Measurements from ENCODE around the gene PEX16.
"Not testable (repeated sequence)": the region's sequence is repeated elsewhere in the genome, so short reads cannot be mapped to it uniquely, and the experiment has no call there.

The PEX16 gene

GRCh38 chr11:45900916-45901617 lies 16.6 kb downstream of the PEX16 start:
- Histone ChIP-seq H3K27ac (replicated peaks) (no peak overlapping the region), H3K4me3 (replicated peaks; ENCODE audit: insufficient read depth, low read length) (no peak overlapping the region), H3K27me3 (ENCODE audit: insufficient read depth, poor library complexity, severe bottlenecking) (peaks cover 25% of the 10 kb centered on the region)
- TF ChIP-seq, protein P1, sequence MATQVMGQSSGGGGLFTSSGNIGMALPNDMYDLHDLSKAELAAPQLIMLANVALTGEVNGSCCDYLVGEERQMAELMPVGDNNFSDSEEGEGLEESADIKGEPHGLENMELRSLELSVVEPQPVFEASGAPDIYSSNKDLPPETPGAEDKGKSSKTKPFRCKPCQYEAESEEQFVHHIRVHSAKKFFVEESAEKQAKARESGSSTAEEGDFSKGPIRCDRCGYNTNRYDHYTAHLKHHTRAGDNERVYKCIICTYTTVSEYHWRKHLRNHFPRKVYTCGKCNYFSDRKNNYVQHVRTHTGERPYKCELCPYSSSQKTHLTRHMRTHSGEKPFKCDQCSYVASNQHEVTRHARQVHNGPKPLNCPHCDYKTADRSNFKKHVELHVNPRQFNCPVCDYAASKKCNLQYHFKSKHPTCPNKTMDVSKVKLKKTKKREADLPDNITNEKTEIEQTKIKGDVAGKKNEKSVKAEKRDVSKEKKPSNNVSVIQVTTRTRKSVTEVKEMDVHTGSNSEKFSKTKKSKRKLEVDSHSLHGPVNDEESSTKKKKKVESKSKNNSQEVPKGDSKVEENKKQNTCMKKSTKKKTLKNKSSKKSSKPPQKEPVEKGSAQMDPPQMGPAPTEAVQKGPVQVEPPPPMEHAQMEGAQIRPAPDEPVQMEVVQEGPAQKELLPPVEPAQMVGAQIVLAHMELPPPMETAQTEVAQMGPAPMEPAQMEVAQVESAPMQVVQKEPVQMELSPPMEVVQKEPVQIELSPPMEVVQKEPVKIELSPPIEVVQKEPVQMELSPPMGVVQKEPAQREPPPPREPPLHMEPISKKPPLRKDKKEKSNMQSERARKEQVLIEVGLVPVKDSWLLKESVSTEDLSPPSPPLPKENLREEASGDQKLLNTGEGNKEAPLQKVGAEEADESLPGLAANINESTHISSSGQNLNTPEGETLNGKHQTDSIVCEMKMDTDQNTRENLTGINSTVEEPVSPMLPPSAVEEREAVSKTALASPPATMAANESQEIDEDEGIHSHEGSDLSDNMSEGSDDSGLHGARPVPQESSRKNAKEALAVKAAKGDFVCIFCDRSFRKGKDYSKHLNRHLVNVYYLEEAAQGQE (IDR thresholded peaks at IDR 0.05; ENCODE audit: insufficient replicate concordance, low read depth) = no peak
- TF ChIP-seq SPI1 (IDR thresholded peaks at IDR 0.05; ENCODE audit: borderline replicate concordance, low read depth) (no peak), GABPA (IDR thresholded peaks at IDR 0.05; ENCODE audit: low read depth) (no peak), POLR2AphosphoS5 (IDR thresholded peaks at IDR 0.05; ENCODE audit: low read depth) (no peak), CTCF (IDR thresholded peaks at IDR 0.05; ENCODE audit: insufficient read depth, low read length) (no peak)
- no peak for DNase-seq (ENCODE audit: low read depth in 1 of 2, low spot score in 1 of 2)

DNA sequence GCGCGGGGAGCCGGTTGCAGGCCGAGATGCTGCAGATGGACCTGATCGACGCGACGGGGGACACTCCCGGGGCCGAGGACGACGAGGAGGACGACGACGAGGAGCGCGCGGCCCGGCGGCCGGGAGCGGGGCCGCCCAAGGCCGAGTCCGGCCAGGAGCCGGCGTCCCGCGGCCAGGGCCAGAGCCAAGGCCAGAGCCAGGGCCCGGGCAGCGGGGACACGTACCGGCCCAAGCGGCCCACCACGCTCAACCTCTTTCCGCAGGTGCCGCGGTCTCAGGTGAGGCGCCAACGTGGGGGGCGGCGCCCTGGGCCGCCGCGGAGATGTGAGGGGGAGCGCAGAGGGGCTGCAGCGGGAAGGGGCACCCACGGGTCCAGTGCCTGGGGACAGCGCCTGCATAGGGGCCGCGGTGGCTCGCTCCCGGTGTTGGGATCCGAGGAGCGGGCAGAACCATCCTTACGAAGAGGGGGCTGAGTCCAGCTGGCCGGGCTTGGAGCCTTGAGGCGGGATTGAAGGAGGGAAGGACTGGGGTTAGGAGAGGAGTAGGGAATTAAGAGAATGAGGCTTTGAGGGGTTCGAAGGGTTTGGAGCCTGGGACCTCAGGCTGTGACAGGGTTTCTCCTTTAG lies 17.4 kb downstream of the PEX16 start:
- peaks cover 29% of the 10 kb centered on the region for H3K27me3 ChIP-seq (ENCODE audit: insufficient read depth, poor library complexity, severe bottlenecking)
- H3K27ac ChIP-seq (replicated peaks); DNase-seq (ENCODE audit: low read depth in 1 of 2, low spot score in 1 of 2); H3K4me3 ChIP-seq (replicated peaks; ENCODE audit: insufficient read depth, low read length): not testable (repeated sequence)

- H3K4me3 ChIP-seq (replicated peaks; ENCODE audit: insufficient read depth, low read length) = no peak overlapping the region
- peak in 1 of 2 experiments; percentile 38 for DNase-seq (ENCODE audit: low read depth in 1 of 2, low spot score in 1 of 2)
- peaks cover 29% of the 10 kb centered on the region for H3K27me3 ChIP-seq (ENCODE audit: insufficient read depth, poor library complexity, severe bottlenecking)
- no peak overlapping the region for H3K27ac ChIP-seq (replicated peaks)
- TF ChIP-seq, protein P1 (IDR thresholded peaks at IDR 0.05; ENCODE audit: insufficient replicate concordance, low read depth) = peak; percentile 92
- no peak for TF ChIP-seq SPI1 (IDR thresholded peaks at IDR 0.05; ENCODE audit: borderline replicate concordance, low read depth)
Observed at GRCh38 chr11:45899448-45900174, 18.1 kb downstream of the PEX16 start.

GRCh38 chr11:45899086-45899447 lies 18.6 kb downstream of the PEX16 start:
- Histone ChIP-seq H3K27me3 (ENCODE audit: insufficient read depth, poor library complexity, severe bottlenecking) (peaks cover 29% of the 10 kb centered on the region), H3K4me3 (replicated peaks; ENCODE audit: insufficient read depth, low read length) (no peak overlapping the region), H3K27ac (replicated peaks) (no peak overlapping the region)
- TF ChIP-seq SPI1 (IDR thresholded peaks at IDR 0.05; ENCODE audit: borderline replicate concordance, low read depth) (no peak), CTCF (IDR thresholded peaks at IDR 0.05; ENCODE audit: insufficient read depth, low read length) (no peak), GABPA (IDR thresholded peaks at IDR 0.05; ENCODE audit: low read depth) (no peak), POLR2AphosphoS5 (IDR thresholded peaks at IDR 0.05; ENCODE audit: low read depth) (no peak)
- TF ChIP-seq, protein P1 (IDR thresholded peaks at IDR 0.05; ENCODE audit: insufficient replicate concordance, low read depth) = no peak
- DNase-seq (ENCODE audit: low read depth in 1 of 2, low spot score in 1 of 2) = no peak

Measured in HL-60 (cell line).